ENCODE measurements around the gene ZFC3H1. TPM values are rescaled to one million over a fixed set of nuclear protein-coding genes. Genes with fewer than 3 reads are reported as not detected.

The ZFC3H1 gene
- total and polyA plus RNA-seq, 2 of the 8 experiments (the other 6 are each of a cell fraction or from before 2014, with no cell fraction given), result 20.0 to 32.4 TPM

DNA sequence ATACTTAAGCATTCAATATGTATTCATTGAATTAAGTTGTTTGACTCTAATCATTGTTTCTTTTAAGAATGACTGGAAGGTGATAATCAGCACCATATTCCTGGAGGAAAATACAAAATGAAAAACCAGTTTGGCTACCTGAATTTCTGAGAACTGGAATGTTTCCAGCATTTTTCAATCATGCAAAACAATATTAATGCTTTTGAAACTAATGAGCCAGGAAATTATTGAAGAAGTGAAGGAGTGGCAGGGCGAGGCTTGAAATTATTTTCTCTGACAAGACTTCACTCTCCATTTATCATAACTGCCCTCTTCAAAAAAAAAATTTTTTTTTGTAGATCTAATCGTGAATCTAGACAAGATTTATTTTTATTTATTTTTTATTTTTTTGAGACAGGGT is 41.3 kb upstream of the ZFC3H1 start:
- H3K4ac ChIP-seq (replicated peaks; ENCODE audit: insufficient read length, low read depth, low read length), result no peak overlapping the region
- no peak overlapping the region for H2BK12ac ChIP-seq (ENCODE audit: low read depth, low read length)
- no peak overlapping the region for H2BK5ac ChIP-seq (ENCODE audit: low read depth, low read length)
- CTCF ChIA-PET (ENCODE audit: partially characterized antibody), result interaction anchor here (0.6 to 1.8 kb wide), 4 partner anchors 27 to 415 kb away, joined by 3 to 5 read pairs (median 4); no protein-coding TSS in a partner anchor
- no peaks in the 10 kb centered on the region for H3K23me2 ChIP-seq (ENCODE audit: low read depth, low read length)
- DNase-seq (ENCODE audit: low read depth in 1 of 2, low spot score in 2 of 2) (no peak), FAIRE-seq (no peak)
- no peaks in the 10 kb centered on the region for H3K79me2 ChIP-seq (ENCODE audit: control insufficient read depth in 1 of 2, insufficient read depth in 2 of 2, low read length in 2 of 2)
- H4K91ac ChIP-seq (replicated peaks; ENCODE audit: insufficient read length, low read length), result no peak overlapping the region
- H2AFZ ChIP-seq (ENCODE audit: low read length), result no peak overlapping the region
- H3K14ac ChIP-seq (ENCODE audit: insufficient read length), result no peak overlapping the region
- no peak overlapping the region for H3K18ac ChIP-seq (ENCODE audit: extremely low read depth, low read length)
- H3K9ac ChIP-seq (replicated peaks in 1 of 4; ENCODE audit: extremely low read depth in 1 of 4, low read depth in 3 of 4, low read length in 3 of 4), result no peak overlapping the region
- H2BK120ac ChIP-seq (replicated peaks; ENCODE audit: low read depth, low read length), result no peak overlapping the region
- POLR2A ChIA-PET (ENCODE audit: partially characterized antibody), result no interaction called here
- no peaks in the 10 kb centered on the region for H3K9me3 ChIP-seq (ENCODE audit: insufficient read depth in 2 of 2, low read depth in 1 of 2, low read length in 1 of 2)
- no peaks in the 10 kb centered on the region for H3K79me1 ChIP-seq (ENCODE audit: low read depth, low read length)
- no peak overlapping the region for H2BK20ac ChIP-seq (ENCODE audit: low read length)
- H3K27ac ChIP-seq (ENCODE audit: low read depth, low read length), result no peak overlapping the region
- H4K5ac ChIP-seq (ENCODE audit: insufficient read length, low read depth, low read length), result no peak overlapping the region
- H4K8ac ChIP-seq (ENCODE audit: extremely low read depth, insufficient read depth, low read length), result no peak overlapping the region
- no peaks in the 10 kb centered on the region for H3K4me1 ChIP-seq (replicated peaks in 1 of 4; ENCODE audit: control insufficient read depth in 3 of 4, insufficient read depth in 4 of 4, low read length in 3 of 4)
- H3K27me3 ChIP-seq (replicated peaks in 1 of 4; ENCODE audit: control insufficient read depth in 3 of 4, extremely low read depth in 1 of 4, insufficient read depth in 3 of 4, low read length in 3 of 4), result no peaks in the 10 kb centered on the region
- H2AK5ac ChIP-seq (ENCODE audit: low read depth, low read length), result no peak overlapping the region
- no peaks in the 10 kb centered on the region for H4K20me1 ChIP-seq (replicated peaks in 1 of 2; ENCODE audit: control insufficient read depth in 1 of 2, insufficient read depth in 2 of 2, low read length in 2 of 2)
- H3K56ac ChIP-seq (replicated peaks; ENCODE audit: insufficient read length, low read depth, low read length), result no peak overlapping the region
- H3K4me2 ChIP-seq (ENCODE audit: insufficient read depth in 1 of 2, low read depth in 2 of 2, low read length in 2 of 2), result no peak overlapping the region
- H3K36me3 ChIP-seq (ENCODE audit: control insufficient read depth in 2 of 4, insufficient read depth in 4 of 4, low read length in 3 of 4), result peaks cover 0 to 2% (median 0%) of the 10 kb centered on the region in 4 experiments; a peak in 2 of 8 replicates
- H2BK15ac ChIP-seq (ENCODE audit: low read length), result no peak overlapping the region
- 98% methylated on average over 2 of the region's 2 CpGs; no CpG with 5 or more reads in 1 of the 2 experiments for WGBS, 2 experiments (ENCODE audit: extremely low coverage in 1 of 2, insufficient coverage in 1 of 2, insufficient read length in 1 of 2, insufficient replicate concordance in 2 of 2, low coverage in 1 of 2, low lambda C conversion rate in 2 of 2, missing lambda C conversion rate in 1 of 2)
- H3K23ac ChIP-seq (ENCODE audit: insufficient read length), result no peak overlapping the region
- H3K4me3 ChIP-seq (ENCODE audit: extremely low read depth in 1 of 4, insufficient read depth in 2 of 4, low read depth in 3 of 4, low read length in 4 of 4), result no peak overlapping the region
- TF ChIP-seq CHD2 (IDR thresholded peaks at IDR 0.05; ENCODE audit: low read length) (no peak), SUZ12 (IDR thresholded peaks at IDR 0.05; ENCODE audit: low read length) (no peak), SRF (IDR thresholded peaks at IDR 0.05; ENCODE audit: low read depth, low read length) (no peak), USF2 (IDR thresholded peaks at IDR 0.05; ENCODE audit: low read length) (no peak), FOSL1 (IDR thresholded peaks at IDR 0.05; ENCODE audit: insufficient read depth, low read depth, low read length) (no peak), SP2 (IDR thresholded peaks at IDR 0.05; ENCODE audit: low read length) (no peak), ASH2L (IDR thresholded peaks at IDR 0.05; ENCODE audit: low read length) (no peak), GABPA (IDR thresholded peaks at IDR 0.05; ENCODE audit: borderline replicate concordance, insufficient read depth, low read length) (no peak), MAFK (IDR thresholded peaks at IDR 0.05; ENCODE audit: low read depth, low read length) (no peak), HDAC2 (IDR thresholded peaks at IDR 0.05; ENCODE audit: borderline replicate concordance in 1 of 2, low read depth in 2 of 2, low read length in 2 of 2) (no peak), CBX5 (IDR thresholded peaks at IDR 0.05; ENCODE audit: low read depth, low read length) (no peak), CREB1 (IDR thresholded peaks at IDR 0.05) (no peak), SP4 (IDR thresholded peaks at IDR 0.05; ENCODE audit: low read length) (no peak), TAF7 (optimal IDR thresholded peaks at IDR 0.05; ENCODE audit: borderline replicate concordance, low read depth, low read length) (no peak)

Measured in H1 (cell line).